ENCODE data around the gene RNF126. TPM values are rescaled to one million over a fixed set of nuclear protein-coding genes. Genes with fewer than 3 reads are reported as not detected.

Gene RNF126
- total and polyA plus RNA-seq, 2 donors: 16.1 to 38.2 TPM

Other genes with a start within 250 kb of the RNF126 start
- gene SHC2, start 202.2 kb downstream of the RNF126 start, total RNA-seq: 1.1 TPM
- 5.2 TPM for gene SHC2, start 202.2 kb downstream of the RNF126 start, polyA plus RNA-seq
- 1.4 TPM for gene MADCAM1, start 166.7 kb downstream of the RNF126 start, total RNA-seq
- gene MADCAM1, start 166.7 kb downstream of the RNF126 start, polyA plus RNA-seq: 0.27 TPM
- 20.4 TPM for gene TPGS1, start 155.7 kb downstream of the RNF126 start, total RNA-seq
- 14.3 TPM for gene TPGS1, start 155.7 kb downstream of the RNF126 start, polyA plus RNA-seq
- gene CDC34, start 131.5 kb downstream of the RNF126 start, total RNA-seq: 48.0 TPM
- gene CDC34, start 131.5 kb downstream of the RNF126 start, polyA plus RNA-seq: 72.0 TPM
- 57.1 TPM for gene GZMM, start 119.2 kb downstream of the RNF126 start, total RNA-seq
- 28.0 TPM for gene GZMM, start 119.2 kb downstream of the RNF126 start, polyA plus RNA-seq
- gene BSG, start 90.6 kb downstream of the RNF126 start, total RNA-seq: 141 TPM
- 155 TPM for gene BSG, start 90.6 kb downstream of the RNF126 start, polyA plus RNA-seq
- 0.05 TPM for gene HCN2, start 73.3 kb downstream of the RNF126 start, total RNA-seq
- gene HCN2, start 73.3 kb downstream of the RNF126 start, polyA plus RNA-seq: 0.46 TPM
- 37.0 TPM for gene POLRMT, start 29.7 kb downstream of the RNF126 start, total RNA-seq
- gene POLRMT, start 29.7 kb downstream of the RNF126 start, polyA plus RNA-seq: 130 TPM
- not detected for gene FGF22, start 23.3 kb downstream of the RNF126 start, total RNA-seq
- gene FGF22, start 23.3 kb downstream of the RNF126 start, polyA plus RNA-seq: 0.25 TPM
- 3.1 TPM for gene FSTL3, start 13.2 kb upstream of the RNF126 start, total RNA-seq
- 12.5 TPM for gene FSTL3, start 13.2 kb upstream of the RNF126 start, polyA plus RNA-seq
- gene PRSS57, start 32.2 kb upstream of the RNF126 start, total RNA-seq: 8.5 TPM
- gene PRSS57, start 32.2 kb upstream of the RNF126 start, polyA plus RNA-seq: 1.1 TPM
- 2.2 TPM for gene PALM, start 45.7 kb upstream of the RNF126 start, total RNA-seq
- gene PALM, start 45.7 kb upstream of the RNF126 start, polyA plus RNA-seq: 11.7 TPM
- gene MISP, start 87.9 kb upstream of the RNF126 start, total RNA-seq: 0.57 TPM
- 2.4 TPM for gene MISP, start 87.9 kb upstream of the RNF126 start, polyA plus RNA-seq
- 75.1 TPM for gene PTBP1, start 134.2 kb upstream of the RNF126 start, total RNA-seq
- 129 TPM for gene PTBP1, start 134.2 kb upstream of the RNF126 start, polyA plus RNA-seq
- 0.19 TPM for gene PLPPR3, start 158.7 kb upstream of the RNF126 start, total RNA-seq
- gene PLPPR3, start 158.7 kb upstream of the RNF126 start, polyA plus RNA-seq: 0.16 TPM
- gene AZU1, start 164.6 kb upstream of the RNF126 start, total RNA-seq: 6.1 TPM
- gene AZU1, start 164.6 kb upstream of the RNF126 start, polyA plus RNA-seq: 5.7 TPM
- 25.2 TPM for gene PRTN3, start 177.8 kb upstream of the RNF126 start, total RNA-seq
- gene PRTN3, start 177.8 kb upstream of the RNF126 start, polyA plus RNA-seq: 15.4 TPM
- 7.7 TPM for gene ELANE, start 189.1 kb upstream of the RNF126 start, total RNA-seq
- gene ELANE, start 189.1 kb upstream of the RNF126 start, polyA plus RNA-seq: 11.2 TPM
- gene CFD, start 196.4 kb upstream of the RNF126 start, total RNA-seq: 6.3 TPM
- 40.0 TPM for gene CFD, start 196.4 kb upstream of the RNF126 start, polyA plus RNA-seq
- gene MED16, start 230.0 kb upstream of the RNF126 start, total RNA-seq: 8.9 TPM
- gene MED16, start 230.0 kb upstream of the RNF126 start, polyA plus RNA-seq: 64.4 TPM
- not detected for gene RNU6-9, start 230.3 kb upstream of the RNF126 start, total RNA-seq
- not detected for gene RNU6-9, start 230.3 kb upstream of the RNF126 start, polyA plus RNA-seq

Measured in thymus (tissue), 2 donors.